OCI-LY1 (cell line): Measurements from ENCODE around the gene OR1S2.

Experiments
- CTCF ChIP-seq: fragments of 200-600 bp; sonication (generic), shearing (Covaris generic); IDR thresholded peaks from 2 replicates; pipeline ENCODE4 v1.5.1; 2017; ENCODE audit warnings: mild to moderate bottlenecking, antibody characterized with exemption, low read length, moderate library complexity, mixed read lengths
- EZH2 ChIP-seq: fragments of 200-600 bp; sonication (generic), shearing (Covaris generic); IDR thresholded peaks from 2 replicates; pipeline ENCODE4 v1.8.0; 2017; ENCODE audit warnings: borderline replicate concordance, mixed run types, mild to moderate bottlenecking, antibody characterized with exemption, low read length, moderate library complexity, mixed read lengths

- TF ChIP-seq EZH2 (no peak), CTCF (no peak)
These were observed 26.4 kb downstream of the OR1S2 start for GRCh38 chr11:58177409-58178054.
